NK-92 (cell line): ENCODE measurements around the gene JMJD8.

ENCODE experiments used
- DNase-seq: peaks from one replicate; lab custom pipeline; 2025; ENCODE audit not compliant: unreplicated experiment; lab: John Stamatoyannopoulos, UW

The JMJD8 gene

GRCh38 chr16:642189-643049 is 41.7 kb downstream of the JMJD8 start:
- DNase-seq, result no peak

DNA sequence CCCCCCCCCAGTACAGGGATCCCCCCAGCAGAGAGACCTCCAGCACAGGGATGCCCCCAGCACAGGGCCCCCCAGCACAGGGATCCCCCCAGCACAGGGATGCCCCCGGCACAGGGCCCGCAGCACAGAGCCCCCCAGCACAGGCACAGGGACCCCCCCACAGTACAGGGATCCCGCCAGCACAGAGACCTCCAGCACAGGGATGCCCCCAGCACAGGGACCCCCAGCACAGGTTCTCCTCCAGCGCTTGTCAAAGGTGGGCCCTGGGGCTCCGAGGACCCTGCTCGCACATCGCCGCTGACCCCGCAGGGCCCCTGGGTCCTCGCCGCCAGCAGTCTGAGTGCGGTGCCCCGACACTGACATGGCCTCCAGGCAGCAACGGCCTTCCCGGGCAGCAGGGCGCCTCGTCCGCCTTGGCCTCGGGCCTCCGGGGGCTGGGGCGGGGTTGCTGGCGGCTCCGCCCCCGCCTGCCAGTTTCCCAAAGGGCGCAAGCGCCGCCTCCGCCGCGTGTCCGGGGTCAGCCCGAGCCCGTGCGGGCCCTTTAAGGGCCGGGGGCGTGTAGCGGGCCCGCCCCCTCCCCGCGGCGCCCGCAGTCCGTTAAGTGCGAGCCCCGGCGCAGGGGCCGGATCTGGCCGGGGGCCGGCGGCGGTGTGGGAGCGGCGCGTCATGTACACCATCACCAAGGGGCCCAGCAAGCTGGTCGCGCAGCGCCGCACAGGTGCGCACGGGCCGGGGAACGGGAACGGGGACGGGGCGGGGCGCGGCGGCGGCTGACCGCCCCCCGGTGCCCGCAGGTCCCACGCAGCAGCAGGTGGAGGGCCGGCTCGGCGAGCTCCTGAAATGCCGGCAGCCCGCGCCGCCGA is 42.6 kb downstream of the JMJD8 start, which contains the start of gene MCRIP2:
Gene MCRIP2, plus strand, starts transcription at position 503 of the 863 bp plus-strand sequence. Its CDS starts 164 bp downstream, at position 667.
- DNase-seq, result no peak

GRCh38 chr16:640614-641013 is 43.5 kb downstream of the JMJD8 start:
- DNase-seq, result no peak

DNA sequence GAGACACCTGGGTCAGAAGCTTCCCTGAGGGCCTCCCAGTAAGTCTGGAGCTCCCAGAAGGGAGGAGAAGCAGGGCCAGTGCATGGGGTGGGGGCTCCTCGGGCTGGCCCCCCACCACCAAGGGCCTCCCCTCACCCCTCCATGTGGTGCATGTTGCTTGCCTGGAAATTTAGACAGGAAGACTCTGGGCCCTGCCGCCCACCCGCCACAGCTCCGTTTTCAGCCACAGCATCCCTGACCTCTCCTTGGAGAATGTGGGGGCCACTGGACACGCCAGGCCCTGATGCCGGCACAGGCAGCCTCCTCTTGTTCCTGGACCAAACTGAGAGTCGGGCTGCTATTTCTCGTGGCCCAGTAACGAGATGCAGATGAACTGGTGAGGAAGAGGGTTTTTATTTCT is 45.3 kb downstream of the JMJD8 start:
- no peak for DNase-seq

DNA sequence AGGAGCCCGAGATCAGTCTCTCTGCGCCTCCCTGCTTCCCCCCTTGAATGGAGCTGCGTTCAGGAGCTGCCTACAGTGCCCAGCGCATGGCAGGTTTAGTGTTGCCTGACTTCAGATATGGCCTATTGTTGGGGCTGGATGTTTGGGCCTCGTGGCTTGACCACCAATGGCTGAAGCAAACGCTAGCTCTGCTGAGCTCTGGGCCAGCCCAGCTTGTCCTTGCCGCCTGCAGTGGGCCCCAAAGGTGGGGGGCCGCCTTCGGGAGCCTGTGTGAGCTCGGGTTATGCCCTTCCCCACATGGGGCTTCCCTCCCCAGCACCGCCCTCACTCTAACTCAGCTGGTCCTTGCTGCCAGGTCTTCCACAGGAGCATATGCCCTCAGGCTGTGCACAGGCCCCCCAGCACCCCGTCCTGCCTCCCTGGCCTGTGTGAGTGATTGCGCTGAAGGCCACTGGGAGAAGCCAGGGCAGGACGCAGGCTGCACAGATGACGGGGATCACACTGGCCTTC is 46.0 kb downstream of the JMJD8 start:
- no peak for DNase-seq

- DNase-seq, result no peak
Observed at GRCh38 chr16:637081-638018, 46.8 kb downstream of the JMJD8 start.

DNA sequence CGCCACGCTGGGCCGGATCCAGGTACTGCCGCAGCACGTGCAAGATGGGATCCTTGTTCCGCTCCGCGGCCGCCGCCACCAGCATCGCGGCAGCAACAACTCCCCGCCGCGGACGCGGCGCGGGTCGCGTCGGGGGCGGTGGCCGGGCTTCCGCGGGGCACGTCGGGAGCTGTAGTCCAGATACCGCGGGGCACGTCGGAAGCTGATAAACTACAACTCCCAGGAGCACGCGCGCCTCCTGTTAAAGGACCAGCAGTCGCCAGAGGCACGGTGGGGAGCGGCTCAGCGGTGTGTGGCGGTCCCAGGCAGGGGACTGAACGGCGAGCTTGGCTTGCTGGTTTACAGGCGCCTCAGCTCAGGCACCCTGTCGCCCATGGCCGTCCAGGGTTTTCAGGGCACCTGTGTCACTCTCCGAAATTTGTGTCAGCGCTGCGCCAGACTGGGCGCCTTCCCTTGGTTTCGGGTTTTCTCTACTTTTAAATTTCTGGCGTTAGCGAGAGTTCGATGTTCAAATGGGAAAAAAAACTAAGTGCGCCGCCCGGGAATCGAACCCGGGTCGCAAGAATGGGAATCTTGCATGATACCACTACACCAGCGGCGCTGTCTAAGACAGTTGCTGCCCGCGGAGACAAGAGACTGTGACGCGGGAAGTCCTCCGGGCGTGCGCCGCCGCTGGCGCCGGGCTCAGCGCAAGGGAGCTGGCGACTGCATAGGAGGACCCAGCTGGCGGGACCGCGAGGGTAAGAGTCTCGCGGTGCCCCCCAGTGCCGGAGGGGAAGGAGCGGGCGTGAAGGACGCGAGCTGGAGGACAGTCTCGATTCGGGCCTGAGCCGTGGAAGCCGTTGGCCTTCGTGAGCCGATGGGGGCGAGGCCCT is 47.7 kb downstream of the JMJD8 start, which contains the start of gene METTL26:
Gene METTL26, minus strand, starts transcription at position 100 of the 875 bp plus-strand sequence. Its CDS starts 15 bp downstream, at position 85.
- peak; percentile 47 for DNase-seq

DNA sequence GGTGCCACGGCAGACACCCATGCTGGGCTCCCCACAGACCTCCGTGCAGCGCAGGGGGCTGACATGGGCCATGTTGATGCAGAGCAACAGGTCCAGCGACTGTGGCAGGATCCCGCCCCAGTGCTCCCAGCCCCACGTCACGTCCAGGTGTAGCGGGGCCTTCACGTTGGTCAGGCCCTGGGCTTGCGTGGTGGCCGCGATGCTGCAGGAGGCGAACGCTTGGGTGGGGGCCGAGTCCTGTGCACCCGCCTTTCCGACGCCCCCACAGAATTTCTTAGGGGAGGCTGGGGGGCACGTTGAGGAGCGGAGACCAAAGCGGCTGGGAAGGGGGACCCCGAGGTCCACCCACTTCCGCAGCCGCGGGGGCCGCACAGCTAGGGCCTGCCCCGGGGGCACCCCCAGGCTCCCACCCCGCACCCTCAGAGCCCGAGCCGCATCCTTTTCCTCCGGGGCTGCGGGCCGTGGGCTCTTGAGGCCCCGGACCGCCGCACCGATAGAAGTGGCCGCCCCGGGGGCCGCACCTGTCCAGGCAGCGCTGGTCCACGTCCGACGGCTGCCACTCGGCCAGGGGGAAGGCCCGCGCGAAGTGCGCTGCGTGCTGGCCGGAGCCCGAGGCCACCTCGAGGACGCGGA is 48.4 kb downstream of the JMJD8 start:
- DNase-seq, result no peak

- no peak for DNase-seq
Observed at GRCh38 chr16:634996-635395, 49.1 kb downstream of the JMJD8 start.

DNA sequence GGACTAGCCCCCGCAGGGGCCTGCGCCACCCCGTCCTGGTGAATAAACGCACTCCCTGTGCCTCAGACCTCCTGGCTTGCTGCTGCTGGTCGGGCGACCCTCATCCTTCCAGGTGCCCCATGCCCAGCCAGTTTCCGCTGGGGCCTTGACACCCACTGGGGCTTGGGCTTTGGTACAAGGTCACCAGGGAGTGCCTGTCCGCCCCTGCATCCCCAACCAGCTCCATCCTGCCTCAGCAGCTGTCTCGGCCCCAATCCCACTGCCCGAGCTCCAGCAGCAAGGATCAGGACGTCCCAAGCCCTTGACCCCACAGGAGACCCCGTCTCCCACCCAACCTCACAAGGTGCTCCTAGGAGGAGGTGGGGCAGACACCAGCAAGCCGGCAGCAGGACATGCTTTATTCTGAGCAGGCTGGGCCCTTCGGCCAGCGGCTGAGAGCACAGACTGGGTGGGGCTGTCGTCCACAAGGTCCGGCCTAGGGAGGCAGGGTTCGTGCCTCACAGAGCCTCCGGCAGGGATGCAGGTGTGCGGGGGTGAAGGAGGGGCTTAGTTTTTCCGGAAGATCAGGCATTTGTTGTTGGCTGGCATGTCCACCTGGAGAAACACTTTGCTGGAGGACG is 50.0 kb downstream of the JMJD8 start:
- no peak for DNase-seq

GRCh38 chr16:633336-634050 is 50.6 kb downstream of the JMJD8 start:
- no peak for DNase-seq

DNA sequence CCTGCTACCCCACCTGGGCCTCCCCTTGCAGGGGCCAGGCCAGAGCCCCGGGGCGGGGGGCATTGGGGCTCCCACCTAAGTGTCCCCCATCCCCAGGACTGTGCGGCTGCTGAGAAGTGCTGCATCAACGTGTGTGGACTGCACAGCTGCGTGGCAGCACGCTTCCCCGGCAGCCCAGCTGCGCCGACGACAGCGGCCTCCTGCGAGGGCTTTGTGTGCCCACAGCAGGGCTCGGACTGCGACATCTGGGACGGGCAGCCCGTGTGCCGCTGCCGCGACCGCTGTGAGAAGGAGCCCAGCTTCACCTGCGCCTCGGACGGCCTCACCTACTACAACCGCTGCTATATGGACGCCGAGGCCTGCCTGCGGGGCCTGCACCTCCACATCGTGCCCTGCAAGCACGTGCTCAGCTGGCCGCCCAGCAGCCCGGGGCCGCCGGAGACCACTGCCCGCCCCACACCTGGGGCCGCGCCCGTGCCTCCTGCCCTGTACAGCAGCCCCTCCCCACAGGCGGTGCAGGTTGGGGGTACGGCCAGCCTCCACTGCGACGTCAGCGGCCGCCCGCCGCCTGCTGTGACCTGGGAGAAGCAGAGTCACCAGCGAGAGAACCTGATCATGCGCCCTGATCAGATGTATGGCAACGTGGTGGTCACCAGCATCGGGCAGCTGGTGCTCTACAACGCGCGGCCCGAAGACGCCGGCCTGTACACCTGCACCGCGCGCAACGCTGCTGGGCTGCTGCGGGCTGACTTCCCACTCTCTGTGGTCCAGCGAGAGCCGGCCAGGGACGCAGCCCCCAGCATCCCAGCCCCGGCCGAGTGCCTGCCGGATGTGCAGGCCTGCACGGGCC is 51.4 kb downstream of the JMJD8 start:
- no peak for DNase-seq

DNA sequence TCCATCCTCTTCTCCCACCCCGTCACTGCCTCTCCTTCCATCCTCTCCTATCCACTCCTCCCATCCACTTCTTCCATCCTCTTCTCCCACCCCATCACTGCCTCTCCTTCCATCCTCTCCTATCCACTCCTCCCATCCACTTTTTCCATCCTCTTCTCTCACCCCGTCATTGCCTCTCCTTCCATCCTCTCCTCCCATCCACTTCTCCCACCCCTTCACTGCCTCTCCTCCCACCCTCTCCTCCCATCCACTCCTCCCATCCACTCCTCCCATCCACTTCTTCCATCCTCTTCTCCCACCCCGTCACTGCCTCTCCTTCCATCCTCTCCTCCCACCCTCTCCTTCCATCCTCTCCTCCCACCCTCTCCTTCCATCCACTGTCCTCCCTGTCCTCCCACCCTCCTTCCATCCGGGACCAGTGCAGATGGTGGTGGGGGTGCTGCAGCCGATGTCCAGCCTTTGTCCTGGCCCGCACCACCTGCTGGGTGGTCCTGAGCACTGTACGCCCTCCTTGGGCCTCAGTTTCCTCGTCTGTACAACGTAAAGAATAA is 52.3 kb downstream of the JMJD8 start:
- DNase-seq, result no peak
